Lower leg skin (tissue), 4 donors: Measurements from ENCODE around the gene SUGP2. TPM values are rescaled to one million over a fixed set of nuclear protein-coding genes. Genes with fewer than 3 reads are reported as not detected.

Source experiments
- DNase-seq, 2 donors: peaks; one replicate each; pipeline ENCODE4 v3.0.0-alpha.2; 2019; ENCODE audit warnings: low spot score in 2 of 2
- H3K4me3 ChIP-seq: fragments of 200-600 bp; sonication (generic); 2 replicates; pipeline ENCODE4 v1.5.1; 2017; ENCODE audit warnings: mild to moderate bottlenecking, low read depth; ENCODE audit not compliant: poor library complexity, severe bottlenecking
- POLR2A ChIP-seq, 2 donors: fragments of 450-650 bp; IDR thresholded peaks; one replicate each; pipeline ENCODE4 v1.6.1; 2016 to 2017; ENCODE audit warnings: antibody characterized with exemption in 2 of 2, mild to moderate bottlenecking in 1 of 2, moderate library complexity in 1 of 2
- WGBS, 2 donors: methylation state at CpG; one replicate each; pipeline ENCODE4 v1.1.5; 2018; 5-methylcytosine and 5-hydroxymethylcytosine counted together
- intact Hi-C: fragments of 100-400 bp; cut with DNase I; formaldehyde crosslinking; loops from one replicate; pipeline ENCODE4 v1.15.0; 2023; ENCODE audit warnings: low total_unique reads
- total RNA-seq, 4 donors: library from RNA; depleted of rRNA; stranded (reverse); fragments of >200 nt; gene quantifications; one replicate each; pipeline ENCODE4 v1.1.0, GENCODE V29; 2016
- TF ChIP-seq, protein P1 (sequence below), 3 donors: fragments of 450-650 bp; IDR thresholded peaks; one replicate each; pipeline ENCODE4 v1.5.1; 2016; ENCODE audit warnings: antibody characterized with exemption in 3 of 3, mild to moderate bottlenecking in 3 of 3, moderate library complexity in 2 of 3

Gene SUGP2
- total RNA-seq, 4 donors from 2014 or later = 16.2 to 29.8 (median 20.8) TPM

DNA sequence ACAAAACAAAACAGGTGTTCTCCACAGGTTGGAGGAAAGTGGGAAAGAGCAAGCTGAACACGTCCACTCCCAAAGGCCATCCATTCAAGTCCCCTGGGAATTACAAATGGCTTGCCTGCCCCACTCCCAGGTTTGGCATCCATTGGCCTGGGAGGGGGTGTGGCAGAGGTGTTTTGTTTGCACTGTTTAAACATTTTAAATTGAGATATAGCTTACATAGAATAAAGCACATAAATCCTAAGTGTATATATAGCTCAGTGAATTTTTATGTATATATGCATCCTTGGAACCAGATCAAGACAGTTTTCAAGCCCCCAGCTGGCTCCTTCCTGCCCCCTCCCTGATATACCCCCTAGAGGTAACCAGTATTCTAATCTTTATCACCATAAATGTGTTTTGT lies 43.2 kb upstream of the SUGP2 start:
- DNase-seq = no peak
- H3K4me3 ChIP-seq = no peak overlapping the region
- TF ChIP-seq, protein P1, sequence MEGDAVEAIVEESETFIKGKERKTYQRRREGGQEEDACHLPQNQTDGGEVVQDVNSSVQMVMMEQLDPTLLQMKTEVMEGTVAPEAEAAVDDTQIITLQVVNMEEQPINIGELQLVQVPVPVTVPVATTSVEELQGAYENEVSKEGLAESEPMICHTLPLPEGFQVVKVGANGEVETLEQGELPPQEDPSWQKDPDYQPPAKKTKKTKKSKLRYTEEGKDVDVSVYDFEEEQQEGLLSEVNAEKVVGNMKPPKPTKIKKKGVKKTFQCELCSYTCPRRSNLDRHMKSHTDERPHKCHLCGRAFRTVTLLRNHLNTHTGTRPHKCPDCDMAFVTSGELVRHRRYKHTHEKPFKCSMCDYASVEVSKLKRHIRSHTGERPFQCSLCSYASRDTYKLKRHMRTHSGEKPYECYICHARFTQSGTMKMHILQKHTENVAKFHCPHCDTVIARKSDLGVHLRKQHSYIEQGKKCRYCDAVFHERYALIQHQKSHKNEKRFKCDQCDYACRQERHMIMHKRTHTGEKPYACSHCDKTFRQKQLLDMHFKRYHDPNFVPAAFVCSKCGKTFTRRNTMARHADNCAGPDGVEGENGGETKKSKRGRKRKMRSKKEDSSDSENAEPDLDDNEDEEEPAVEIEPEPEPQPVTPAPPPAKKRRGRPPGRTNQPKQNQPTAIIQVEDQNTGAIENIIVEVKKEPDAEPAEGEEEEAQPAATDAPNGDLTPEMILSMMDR (IDR thresholded peaks at IDR 0.05) = no peak
- TF ChIP-seq POLR2A (IDR thresholded peaks at IDR 0.05) = no peak
- intact Hi-C loops = no loop called here
- 67 to 86% methylated on average over 1 of the region's 1 CpG for WGBS, 2 donors

DNA sequence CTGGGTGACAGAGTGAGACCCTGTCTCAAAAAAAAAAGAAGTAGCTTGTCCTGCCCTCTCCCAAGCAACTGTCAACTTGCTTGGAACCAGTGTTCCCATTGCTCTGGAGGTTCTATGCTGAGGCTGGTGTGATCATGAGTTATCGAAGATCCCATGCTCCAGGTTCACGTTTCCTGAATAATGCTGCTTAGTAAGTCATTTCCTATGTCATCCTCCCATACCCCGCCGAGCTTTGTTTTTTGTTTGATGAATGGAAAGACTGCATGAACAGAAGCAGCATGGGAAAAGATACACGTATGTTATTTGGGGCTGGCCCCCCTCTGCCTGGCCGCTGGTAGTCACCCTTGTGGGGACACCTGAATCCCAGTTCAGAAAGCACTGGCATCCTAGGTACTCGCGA lies 41.8 kb upstream of the SUGP2 start:
- 91 to 94% methylated on average over 8 of the region's 8 CpGs for WGBS, 2 donors
- TF ChIP-seq POLR2A (IDR thresholded peaks at IDR 0.05) = no peak
- TF ChIP-seq, protein P1 (IDR thresholded peaks at IDR 0.05) = no peak
- DNase-seq = no peak
- intact Hi-C loops = no loop called here
- no peak overlapping the region for H3K4me3 ChIP-seq

DNA sequence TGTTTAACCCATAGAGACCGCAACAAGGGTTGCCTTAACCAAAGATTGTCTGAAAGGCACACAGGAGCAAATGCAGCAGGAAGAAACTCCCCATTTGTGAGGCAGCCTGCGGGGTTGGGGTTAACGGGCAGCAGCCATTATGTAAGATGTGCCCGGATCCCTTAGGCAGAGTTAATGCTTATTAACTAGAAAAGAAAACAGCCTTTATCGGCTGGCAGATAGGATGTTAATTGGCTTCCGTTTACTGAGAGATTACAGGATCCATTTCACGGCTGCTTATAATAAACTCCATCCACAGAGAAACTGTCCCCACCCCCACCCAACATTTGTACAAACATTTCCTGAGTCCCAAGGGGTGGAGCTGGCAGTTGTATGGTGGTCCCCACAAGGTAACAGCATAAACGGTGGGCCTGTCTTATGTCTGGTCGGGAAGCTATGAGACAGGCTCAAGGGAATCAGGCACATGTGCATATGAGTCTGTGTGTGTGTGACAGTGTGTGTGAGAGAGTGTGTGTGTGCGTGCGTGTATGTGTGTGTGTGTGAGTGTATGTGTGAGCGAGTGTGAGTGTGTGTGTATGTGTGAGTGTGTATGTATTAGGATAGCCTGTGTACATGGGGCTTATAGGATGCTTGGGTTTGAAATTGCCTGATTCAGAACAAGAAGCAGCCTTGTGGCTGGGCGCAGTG lies 41.0 kb upstream of the SUGP2 start:
- WGBS, 2 donors = 74 to 81% methylated on average over 13 of the region's 13 CpGs
- intact Hi-C loops = no loop called here
- no peak for DNase-seq

DNA sequence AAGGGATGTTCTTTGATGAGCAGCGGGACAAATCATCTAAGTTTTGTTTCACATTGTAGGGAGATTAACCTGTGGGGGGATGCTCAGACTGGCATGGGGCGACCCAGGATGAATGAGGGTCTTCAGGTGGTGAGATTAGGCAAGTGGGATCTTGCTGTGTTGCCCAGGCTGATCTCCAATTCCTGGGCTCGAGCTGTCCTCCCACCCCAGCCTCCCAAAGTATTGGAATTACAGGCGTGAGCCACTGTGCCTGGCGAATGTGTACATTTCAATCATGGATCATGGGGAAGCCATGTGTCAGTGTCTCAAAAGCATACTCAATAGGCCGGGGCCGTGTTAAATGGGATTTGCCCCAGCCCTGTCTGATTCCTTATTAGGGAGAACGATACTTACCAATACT lies 38.6 kb upstream of the SUGP2 start:
- WGBS, 2 donors = 95 to 96% methylated on average over 8 of the region's 8 CpGs
- no peak overlapping the region for H3K4me3 ChIP-seq
- TF ChIP-seq, protein P1 (IDR thresholded peaks at IDR 0.05) = no peak
- TF ChIP-seq POLR2A (IDR thresholded peaks at IDR 0.05) = no peak
- intact Hi-C loops = no loop called here
- no peak for DNase-seq

More for the DNA sequence above, 41.0 kb upstream of the SUGP2 start:
- H3K4me3 ChIP-seq = no peak overlapping the region
- TF ChIP-seq, protein P1 (IDR thresholded peaks at IDR 0.05) = no peak
- no peak for TF ChIP-seq POLR2A (IDR thresholded peaks at IDR 0.05)

DNA sequence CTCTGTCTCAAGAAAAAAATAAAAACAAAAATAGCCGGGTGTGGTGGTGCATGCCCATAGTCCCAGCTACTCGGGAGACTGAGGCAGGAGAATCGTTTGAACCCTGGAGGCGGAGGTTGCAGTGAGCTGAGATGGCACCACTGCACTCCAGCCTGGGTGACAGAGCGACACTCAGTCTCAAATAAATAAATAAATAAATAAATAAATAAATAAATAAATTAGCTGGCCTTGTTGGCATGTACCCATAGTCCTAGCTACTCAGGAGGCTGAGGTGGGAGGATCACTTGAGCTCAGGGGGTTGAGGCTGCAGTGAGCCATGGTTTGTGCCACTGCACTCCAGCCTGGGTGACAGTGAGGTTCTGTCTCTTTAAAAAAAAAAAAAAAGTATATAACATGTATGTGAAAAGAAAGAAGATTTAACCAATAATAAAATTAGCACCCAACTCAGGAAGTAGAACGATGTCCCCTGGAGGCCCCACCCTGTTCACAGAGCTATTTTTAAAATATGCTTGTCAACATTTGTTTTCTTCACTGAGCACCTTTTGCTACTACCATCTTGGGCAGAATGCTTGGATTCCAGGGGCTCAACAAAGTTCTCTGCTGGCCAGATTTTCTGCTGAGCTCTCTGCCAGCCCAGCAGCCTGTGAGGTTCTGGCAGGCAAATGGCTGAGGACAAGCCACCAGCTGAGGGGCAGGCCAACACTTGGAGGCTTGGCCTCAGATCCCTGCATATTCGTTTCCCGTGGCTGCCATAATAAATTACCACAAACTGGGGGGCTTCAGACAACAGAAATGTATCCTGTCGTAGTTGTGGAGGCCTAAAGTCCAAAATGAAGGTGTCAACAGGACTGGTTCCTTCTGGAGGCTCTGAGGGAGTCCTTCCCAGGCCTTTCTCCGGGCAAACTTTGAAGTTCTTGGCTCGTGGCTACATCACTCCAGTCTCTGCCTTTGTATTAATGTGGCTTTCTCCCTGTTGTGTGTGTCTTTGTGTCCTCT lies 35.6 kb upstream of the SUGP2 start:
- no peak for DNase-seq
- intact Hi-C loops = no loop called here
- WGBS, 2 donors = 59 to 69% methylated on average over 11 of the region's 11 CpGs
- TF ChIP-seq, protein P1 (IDR thresholded peaks at IDR 0.05) = no peak
- no peak for TF ChIP-seq POLR2A (IDR thresholded peaks at IDR 0.05)
- no peak overlapping the region for H3K4me3 ChIP-seq
